Lower leg skin (tissue), 3 donors: Measurements from ENCODE around the gene GJA5.

Experiments
- POLR2A ChIP-seq, 2 donors: fragments of 450-650 bp; IDR thresholded peaks; one replicate each; pipeline ENCODE4 v1.6.1; 2016 to 2017; ENCODE audit warnings: antibody characterized with exemption in 2 of 2, mild to moderate bottlenecking in 1 of 2, moderate library complexity in 1 of 2
- TF ChIP-seq, protein P1 (sequence below), 3 donors: fragments of 450-650 bp; IDR thresholded peaks; one replicate each; pipeline ENCODE4 v1.5.1; 2016; ENCODE audit warnings: antibody characterized with exemption in 3 of 3, mild to moderate bottlenecking in 3 of 3, moderate library complexity in 2 of 3

DNA sequence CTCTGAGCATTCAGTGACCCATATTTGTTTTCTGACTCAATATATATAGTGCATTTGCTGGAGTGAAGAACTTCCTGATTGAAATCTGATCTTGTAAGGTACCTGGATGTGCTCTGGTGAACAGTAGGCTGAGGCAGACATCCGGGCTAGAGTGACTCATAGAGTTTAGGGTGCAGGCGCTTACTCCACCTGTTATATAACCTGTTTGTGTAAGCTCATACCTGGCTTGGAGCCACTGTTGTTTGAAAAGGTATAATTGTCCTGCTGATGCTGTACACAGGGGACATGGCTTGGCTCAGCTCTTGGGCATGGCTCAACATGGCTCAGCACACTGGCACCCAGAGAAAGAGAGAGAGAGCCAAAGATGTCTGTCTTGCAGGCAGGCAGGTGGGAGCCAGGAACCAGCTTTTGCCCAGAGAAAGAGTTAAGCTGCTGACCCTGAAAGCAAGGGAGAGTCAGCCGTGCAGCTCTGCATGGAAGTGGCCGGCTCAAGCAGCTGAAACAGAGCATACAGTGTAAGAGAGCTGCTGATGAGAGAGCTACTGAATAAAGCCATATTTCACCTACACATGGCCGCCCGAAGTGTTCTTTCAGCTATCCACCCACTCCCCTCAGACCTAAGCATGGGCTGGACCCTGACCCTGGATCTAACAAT is 43.2 kb downstream of the GJA5 start:
- TF ChIP-seq, protein P1, sequence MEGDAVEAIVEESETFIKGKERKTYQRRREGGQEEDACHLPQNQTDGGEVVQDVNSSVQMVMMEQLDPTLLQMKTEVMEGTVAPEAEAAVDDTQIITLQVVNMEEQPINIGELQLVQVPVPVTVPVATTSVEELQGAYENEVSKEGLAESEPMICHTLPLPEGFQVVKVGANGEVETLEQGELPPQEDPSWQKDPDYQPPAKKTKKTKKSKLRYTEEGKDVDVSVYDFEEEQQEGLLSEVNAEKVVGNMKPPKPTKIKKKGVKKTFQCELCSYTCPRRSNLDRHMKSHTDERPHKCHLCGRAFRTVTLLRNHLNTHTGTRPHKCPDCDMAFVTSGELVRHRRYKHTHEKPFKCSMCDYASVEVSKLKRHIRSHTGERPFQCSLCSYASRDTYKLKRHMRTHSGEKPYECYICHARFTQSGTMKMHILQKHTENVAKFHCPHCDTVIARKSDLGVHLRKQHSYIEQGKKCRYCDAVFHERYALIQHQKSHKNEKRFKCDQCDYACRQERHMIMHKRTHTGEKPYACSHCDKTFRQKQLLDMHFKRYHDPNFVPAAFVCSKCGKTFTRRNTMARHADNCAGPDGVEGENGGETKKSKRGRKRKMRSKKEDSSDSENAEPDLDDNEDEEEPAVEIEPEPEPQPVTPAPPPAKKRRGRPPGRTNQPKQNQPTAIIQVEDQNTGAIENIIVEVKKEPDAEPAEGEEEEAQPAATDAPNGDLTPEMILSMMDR (IDR thresholded peaks at IDR 0.05), result no peak
- TF ChIP-seq POLR2A (IDR thresholded peaks at IDR 0.05), result no peak
